GM12878 (cell line): Measurements from ENCODE around the gene C11orf98. TPM values are rescaled to one million over a fixed set of nuclear protein-coding genes. Genes with fewer than 3 reads are reported as not detected.
A peak's percentile ranks its signal among the peaks of the same experiment; 100 is the strongest.

Source experiments
- ASH2L ChIP-seq: fragments of 300-600, 200-600 bp; sonication (generic); IDR thresholded peaks from 2 replicates; pipeline ENCODE4 v1.6.1; 2017; ENCODE audit warnings: low read depth, mild to moderate bottlenecking, borderline replicate concordance
- ATF2 ChIP-seq: IDR thresholded peaks from 2 replicates; pipeline ENCODE4 v1.6.1; 2012; ENCODE audit warnings: low read length, inconsistent platforms
- CEBPZ ChIP-seq: fragments of 150-350 bp; IDR thresholded peaks from 2 replicates; pipeline ENCODE4 v1.6.1; 2016; ENCODE audit warnings: low read depth, low read length
- MAX ChIP-seq: IDR thresholded peaks from 2 replicates; pipeline ENCODE4 v1.6.1; 2012; ENCODE audit warnings: low read depth, low read length, improper control_type of control experiment
- NR2C1 ChIP-seq: fragments of 450-650 bp; IDR thresholded peaks from 2 replicates; pipeline ENCODE4 v1.6.1; 2017; ENCODE audit warnings: antibody characterized with exemption, mild to moderate bottlenecking, moderate library complexity
- POLR2A ChIP-seq: IDR thresholded peaks from 2 replicates; pipeline ENCODE4 v1.6.1; 2011; ENCODE audit warnings: low read depth, mild to moderate bottlenecking, low read length
- PRDM15 ChIP-seq: fragments of 450-650 bp; formaldehyde crosslinking; IDR thresholded peaks from 2 replicates; pipeline ENCODE4 v1.4.0; 2020; ENCODE audit warnings: mild to moderate bottlenecking, moderate library complexity
- REST ChIP-seq: IDR thresholded peaks from 2 replicates; pipeline ENCODE4 v1.6.1; 2012; ENCODE audit warnings: mild to moderate bottlenecking, low read depth, low read length
- TARDBP ChIP-seq: IDR thresholded peaks from 2 replicates; pipeline ENCODE4 v1.6.1; 2016; ENCODE audit warnings: borderline replicate concordance
- ZBTB33 ChIP-seq: fragments of 450-650 bp; IDR thresholded peaks from 2 replicates; pipeline ENCODE4 v1.6.1; 2017; ENCODE audit warnings: mild to moderate bottlenecking
- ZNF217 ChIP-seq: fragments of 450-650 bp; IDR thresholded peaks from 2 replicates; pipeline ENCODE4 v1.6.1; 2017; ENCODE audit warnings: antibody characterized with exemption, mild to moderate bottlenecking
- polyA plus RNA-seq, 11 experiments: library from polyadenylated mRNA; depleted of rRNA in 4 of 11; unstranded in 6 of 11; stranded (reverse) in 5 of 11; fragments of >200 nt; fragmentation: Nextera tagmentation in 4 of 11; fragmentation: Illumina TruSeq in 1 of 11; extraction: Ambion mirVana in 4 of 11; extraction: Trizol in 1 of 11; gene quantifications; 1 replicate in 1 of 11; 2 replicates in 10 of 11; pipeline versions ENCODE4 v1.2.1 to v1.2.3, GENCODE V29; 2011 to 2016; ENCODE audit warnings: inconsistent platforms in 2 of 11, missing spikeins in 2 of 11, low read depth in 1 of 11
- total RNA-seq, 4 experiments: library from RNA; depleted of rRNA in 3 of 4; stranded (reverse); fragments of >200 nt in 3 of 4; fragmentation: Illumina TruSeq in 1 of 4; extraction: Trizol in 1 of 4; gene quantifications; 2 replicates each; pipeline versions ENCODE4 v1.2.1 to v1.2.3, GENCODE V29; 2013 to 2021

The C11orf98 gene
- total and polyA plus RNA-seq, 10 of the 15 experiments (the other 5 are each of a cell fraction or from before 2014, with no cell fraction given): 62.5 to 270 (median 162) TPM

GRCh38 chr11:62678770-62679696 lies 14.0 kb upstream of the C11orf98 start, which contains the start of gene UBXN1 (continued):
- TF ChIP-seq ZNF217: no peak
- TF ChIP-seq ASH2L: 0 out of 2 replicates have a peak, but pooled peaks have one; percentile 68
- no peak for TF ChIP-seq TARDBP
- TF ChIP-seq ZBTB33: peak; percentile 81; the same call in 1 of the 2 replicates
- peak; percentile 94 for TF ChIP-seq POLR2A
- no peak for TF ChIP-seq CEBPZ
- peak; percentile 90 for TF ChIP-seq MAX
- TF ChIP-seq NR2C1: peak; percentile 64
- TF ChIP-seq REST: no peak; the same call in 1 of the 2 replicates
- no peak for TF ChIP-seq PRDM15 (CRISPR knock-in tag)
- no peak for TF ChIP-seq ATF2
